HG02973 (cell line): ENCODE measurements around the gene TOMM6.
"Not testable (repeated sequence)": the region's sequence is repeated elsewhere in the genome, so short reads cannot be mapped to it uniquely, and the experiment has no call there.

Experiments
- ATAC-seq: cut with Tn5 transposase; IDR thresholded peaks from one replicate; pipeline ENCODE4 v1.9.1; 2021; ENCODE audit warnings: moderate library complexity; ENCODE audit not compliant: unreplicated experiment

The TOMM6 gene

GRCh38 chr6:41783106-41783780, 4.3 kb upstream of the TOMM6 start:
- no peak for ATAC-seq

GRCh38 chr6:41784581-41785171, 2.8 kb upstream of the TOMM6 start:
- ATAC-seq: no peak

DNA sequence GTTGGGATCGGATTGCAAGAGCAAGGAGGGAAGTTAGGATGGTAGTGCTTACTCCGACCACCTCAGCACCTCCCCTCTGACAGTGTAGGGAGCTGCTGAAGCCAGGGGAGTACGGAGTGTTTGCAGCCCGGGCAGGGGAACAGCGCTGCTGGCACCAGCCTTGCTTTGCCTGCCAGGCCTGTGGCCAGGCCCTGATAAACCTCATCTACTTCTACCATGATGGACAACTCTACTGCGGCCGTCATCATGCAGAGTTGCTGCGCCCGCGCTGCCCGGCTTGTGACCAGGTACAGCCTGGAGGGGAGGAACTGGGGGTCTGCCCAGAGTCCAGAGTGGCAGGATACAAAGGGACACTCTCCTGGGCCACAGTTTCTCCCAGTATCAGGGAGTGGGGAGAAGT, 2.2 kb upstream of the TOMM6 start:
- no peak for ATAC-seq

DNA sequence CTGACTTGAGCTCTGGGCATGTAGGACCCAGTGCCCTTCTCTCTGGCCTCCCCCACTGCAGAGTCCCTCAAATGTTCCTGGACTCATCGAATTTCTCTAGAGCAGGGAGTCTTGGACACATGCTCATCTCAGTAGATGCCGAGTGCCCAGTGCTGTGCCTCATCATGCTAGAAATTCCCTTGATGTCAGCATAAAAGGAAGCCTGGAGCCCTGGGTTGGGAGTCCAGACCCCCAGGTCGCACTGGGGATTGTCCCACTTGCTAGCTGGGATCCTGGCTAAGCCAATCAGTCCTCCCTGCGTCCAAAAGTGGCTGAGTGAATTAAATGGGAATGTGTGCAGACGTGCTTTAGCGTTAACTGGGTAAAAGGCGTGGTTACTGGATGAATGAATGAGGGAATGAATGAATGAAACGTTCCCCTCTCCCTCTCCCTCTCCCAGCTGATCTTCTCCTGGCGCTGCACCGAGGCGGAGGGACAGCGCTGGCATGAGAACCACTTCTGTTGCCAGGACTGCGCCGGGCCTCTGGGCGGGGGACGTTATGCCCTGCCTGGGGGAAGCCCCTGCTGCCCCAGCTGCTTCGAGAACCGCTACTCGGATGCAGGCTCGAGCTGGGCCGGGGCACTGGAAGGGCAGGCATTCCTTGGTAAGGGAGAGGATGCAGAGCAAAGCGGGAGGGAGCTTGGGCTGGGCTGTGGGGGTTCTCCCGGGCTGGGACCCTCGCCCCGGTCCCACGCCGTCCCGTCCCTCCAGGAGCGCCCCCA, 1.6 kb upstream of the TOMM6 start:
- no peak for ATAC-seq

DNA sequence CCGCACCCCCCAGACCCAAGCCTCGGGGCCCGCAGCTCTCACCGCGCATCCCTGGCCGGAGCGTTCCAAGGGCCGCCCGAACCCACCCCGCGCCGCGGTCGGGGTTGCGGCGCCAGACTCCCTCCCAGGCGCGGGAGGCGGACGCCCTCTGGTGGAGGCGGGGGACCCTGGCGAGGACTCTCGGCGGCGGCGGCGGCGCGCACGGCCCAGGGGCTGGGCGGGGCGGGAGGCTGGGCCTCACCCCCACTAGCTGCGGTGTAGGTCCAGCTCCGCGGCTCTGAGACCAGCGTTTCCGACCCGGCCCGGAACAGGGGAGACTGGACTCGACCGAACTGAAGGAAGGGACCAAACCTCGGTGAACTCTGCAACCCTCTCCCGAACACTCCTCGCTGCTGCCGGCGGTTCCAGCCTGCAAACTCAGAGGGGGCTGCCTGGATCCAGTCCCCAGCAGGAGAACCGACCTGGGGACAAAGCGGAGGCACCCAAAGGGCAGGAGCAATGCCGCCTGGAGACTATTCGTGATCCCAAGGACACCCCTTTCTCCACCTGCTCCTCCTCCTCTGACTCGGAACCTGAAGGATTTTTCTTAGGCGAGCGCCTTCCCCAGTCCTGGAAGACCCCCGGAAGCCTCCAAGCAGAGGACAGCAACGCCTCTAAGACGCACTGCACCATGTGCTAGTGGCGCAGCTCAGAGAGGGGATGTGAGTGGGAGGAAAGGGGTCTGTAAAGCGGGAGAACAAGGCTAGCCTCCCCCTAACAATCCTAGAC, 859 bp upstream of the TOMM6 start:
- peak; percentile 49 for ATAC-seq

DNA sequence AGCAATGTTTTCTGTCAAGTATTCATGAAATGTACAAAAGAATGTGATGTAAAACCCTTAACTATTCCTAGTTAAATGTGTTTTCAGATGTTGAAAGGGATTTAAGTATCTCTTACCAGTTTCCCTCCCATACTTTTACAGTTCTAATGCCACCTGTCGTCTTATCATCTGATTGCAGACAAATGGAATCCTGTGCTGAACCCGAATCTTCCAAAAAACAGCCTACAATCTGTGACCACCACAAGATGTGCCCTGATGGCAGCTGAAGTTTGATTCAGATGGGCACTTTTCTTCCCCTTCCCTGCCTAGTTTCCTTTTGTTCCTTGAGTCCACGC, 1.9 kb downstream of the TOMM6 start:
- no peak for ATAC-seq

- no peak for ATAC-seq
Observed at GRCh38 chr6:41790045-41790444, 2.6 kb downstream of the TOMM6 start.

DNA sequence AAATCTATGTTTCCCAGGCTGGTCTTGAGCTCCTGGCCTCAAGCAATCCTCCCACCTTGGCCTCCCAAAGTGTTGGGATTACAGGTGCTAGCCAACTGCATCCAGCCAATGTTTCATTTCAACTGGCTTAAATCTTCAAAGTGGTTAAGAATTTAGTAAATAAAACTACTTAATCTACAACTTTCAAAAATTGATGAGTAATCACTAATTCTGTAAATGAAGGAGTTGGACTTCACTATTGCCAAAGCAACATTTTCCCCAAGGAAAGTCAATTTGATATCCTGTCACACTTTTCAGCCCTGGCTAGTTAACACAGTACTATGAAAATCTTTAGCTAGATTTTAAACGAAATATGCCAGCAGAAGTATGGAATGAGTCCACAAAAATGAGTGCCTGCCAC, 3.8 kb downstream of the TOMM6 start:
- ATAC-seq: no peak

DNA sequence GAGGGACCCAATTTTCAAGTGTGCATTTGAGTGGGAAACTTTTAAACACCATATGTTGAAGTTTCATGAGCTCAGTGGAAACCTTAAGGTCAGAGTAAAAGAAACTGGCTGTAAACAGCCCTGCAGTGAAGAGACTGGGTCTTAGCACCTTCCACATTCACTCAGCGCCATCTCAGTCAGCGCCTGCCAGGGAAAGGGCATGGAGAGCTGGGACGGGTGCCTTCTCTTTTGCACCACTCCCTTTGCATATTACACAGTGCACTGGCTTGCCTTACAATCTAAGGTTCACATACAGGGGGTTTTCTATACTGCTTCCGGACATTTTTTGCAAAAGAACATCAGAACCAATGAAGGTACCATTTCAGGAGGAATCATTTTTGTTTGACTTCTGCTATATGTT, 4.5 kb downstream of the TOMM6 start:
- no peak for ATAC-seq

DNA sequence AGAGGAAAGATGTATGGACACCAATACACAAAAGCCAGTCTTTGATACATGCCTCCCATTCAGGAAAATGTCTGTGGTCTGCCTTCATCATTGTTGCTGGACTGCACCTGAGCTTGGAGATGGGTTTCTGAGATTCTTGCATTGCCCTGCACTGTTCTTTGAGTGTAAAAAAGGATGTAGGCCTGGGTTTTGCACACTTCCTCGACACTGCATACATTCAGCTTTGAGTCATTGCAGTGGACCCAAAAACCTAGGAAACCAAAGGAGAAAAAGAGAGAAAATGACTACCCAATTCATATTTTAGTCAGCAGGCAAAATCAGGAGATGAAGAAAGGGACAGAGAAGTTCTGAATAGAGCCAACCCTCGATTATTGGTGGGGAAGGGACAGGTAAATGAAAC, 9.0 kb downstream of the TOMM6 start:
- ATAC-seq: no peak

GRCh38 chr6:41798901-41799558, 11.5 kb downstream of the TOMM6 start:
- no peak for ATAC-seq

- ATAC-seq: no peak
Observed at GRCh38 chr6:41799559-41799911, 12.0 kb downstream of the TOMM6 start.

DNA sequence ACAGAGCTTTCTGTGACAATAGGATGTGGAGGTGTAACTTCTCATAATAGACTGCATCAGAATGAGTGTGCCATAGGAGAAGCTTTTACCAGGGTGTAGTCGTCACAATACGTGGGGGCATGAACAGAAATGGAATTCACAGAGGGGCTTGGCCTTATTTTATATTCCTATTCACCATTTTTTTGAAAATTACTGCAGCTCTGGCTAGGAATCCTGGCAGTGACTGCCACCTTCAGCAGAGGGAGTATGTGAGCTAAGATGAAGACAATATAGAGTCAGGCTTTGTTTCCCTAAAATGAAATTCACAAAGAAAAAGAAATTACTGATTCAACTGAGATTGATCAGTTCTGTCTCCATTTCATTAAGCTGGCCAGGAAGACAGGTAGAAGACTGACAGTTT, 13.9 kb downstream of the TOMM6 start:
- no peak for ATAC-seq

GRCh38 chr6:41805830-41806774, 18.6 kb downstream of the TOMM6 start:
- ATAC-seq: no peak

- ATAC-seq: no peak
Observed at GRCh38 chr6:41811095-41811494, 23.6 kb downstream of the TOMM6 start.

DNA sequence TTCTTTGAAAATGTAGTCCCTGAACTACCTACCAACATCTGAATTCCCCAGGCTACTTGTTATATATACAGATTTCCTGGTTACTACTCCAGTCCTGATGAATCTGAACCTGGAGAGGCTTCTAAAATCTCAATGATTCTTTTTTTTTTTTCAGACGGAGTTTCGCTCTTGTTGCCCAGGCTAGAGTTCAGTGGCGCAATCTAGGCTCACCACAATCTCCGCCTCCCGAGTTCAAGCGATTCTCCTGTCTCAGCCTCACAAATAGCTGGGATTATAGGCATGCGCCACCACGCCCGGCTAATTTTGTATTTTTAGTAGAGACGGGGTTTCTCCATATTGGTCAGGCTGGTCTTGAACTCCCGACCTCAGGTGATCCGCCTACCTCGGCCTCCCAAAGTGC, 24.5 kb downstream of the TOMM6 start:
- ATAC-seq: not testable (repeated sequence)

- no peak for ATAC-seq
Observed at GRCh38 chr6:41813469-41813868, 26.0 kb downstream of the TOMM6 start.

- ATAC-seq: no peak
Observed at GRCh38 chr6:41813956-41814355, 26.5 kb downstream of the TOMM6 start.

- ATAC-seq: no peak
Observed at GRCh38 chr6:41814629-41815028, 27.1 kb downstream of the TOMM6 start.

DNA sequence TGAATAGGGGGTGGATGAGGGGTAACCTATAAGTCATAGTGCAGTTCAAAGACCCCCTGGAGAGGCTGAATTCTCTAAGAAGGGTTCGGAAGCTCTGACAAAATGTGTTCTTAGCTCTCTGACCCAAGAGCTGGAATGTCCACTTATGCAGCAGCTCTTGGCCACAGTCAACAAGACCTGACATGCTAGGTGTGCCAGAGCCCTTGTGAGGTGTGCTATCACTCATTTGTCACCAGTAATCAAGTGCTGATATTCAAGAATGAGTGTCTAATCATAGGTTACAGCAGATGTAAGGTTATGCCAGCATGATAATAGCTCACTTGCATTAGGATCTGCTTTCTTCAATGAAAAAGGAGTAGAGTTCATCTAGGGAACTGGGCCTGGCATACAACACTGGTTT, 28.1 kb downstream of the TOMM6 start:
- ATAC-seq: no peak
